ENCODE data around the gene SPAG7. TPM values are rescaled to one million over a fixed set of nuclear protein-coding genes. Genes with fewer than 3 reads are reported as not detected.

The SPAG7 gene
- total RNA-seq, 1 donor from 2014 or later = 20.3 TPM

DNA sequence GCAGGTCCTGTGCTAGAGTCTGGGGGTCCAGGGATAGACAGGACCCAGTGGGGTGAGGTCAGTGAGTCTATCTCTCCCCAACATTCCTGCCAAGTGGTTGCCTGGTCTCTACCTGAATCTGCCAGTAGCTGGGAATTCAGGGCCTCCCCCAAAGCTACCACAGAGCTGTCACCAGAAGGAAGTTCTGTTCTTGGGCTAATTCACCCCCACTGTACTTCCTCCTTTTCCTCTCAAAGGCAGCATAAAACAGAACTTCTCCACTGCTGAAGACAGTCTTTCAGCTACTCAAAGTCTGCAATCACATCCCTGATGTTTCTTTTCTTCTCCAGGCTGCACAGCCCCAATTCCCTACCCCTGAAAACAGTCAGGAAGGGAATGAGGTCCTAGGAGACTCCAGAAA is 11.1 kb upstream of the SPAG7 start:
- ATAC-seq (no peak), DNase-seq (ENCODE audit: low spot score) (no peak)

DNA sequence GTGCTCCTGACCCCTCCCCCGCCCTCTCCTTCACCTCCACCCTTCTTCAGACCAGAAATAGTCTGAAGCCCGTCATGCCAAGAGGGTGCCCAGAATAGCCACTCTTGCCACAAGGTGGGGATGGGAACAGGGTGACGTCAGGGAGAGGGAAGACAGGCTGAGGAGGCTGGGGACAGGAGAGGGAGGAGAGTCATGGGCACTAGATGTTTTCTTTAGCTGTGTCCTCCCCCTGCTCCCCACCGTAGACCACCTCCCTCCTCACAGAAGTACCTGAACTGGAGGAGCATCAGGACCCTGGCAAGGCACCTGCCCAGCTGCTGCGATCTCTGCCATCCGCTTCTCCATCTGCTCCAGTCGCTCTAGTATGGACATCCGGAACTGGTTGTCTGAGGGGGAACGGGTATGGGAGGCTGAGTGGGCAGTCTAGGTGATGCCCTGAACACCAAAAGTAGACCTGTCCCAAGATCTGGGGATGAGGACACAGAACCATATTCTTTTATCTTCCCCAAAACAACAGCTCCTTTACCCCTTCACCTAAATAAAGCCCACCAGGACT is 6.6 kb upstream of the SPAG7 start:
- DNase-seq (ENCODE audit: low spot score) (no peak), ATAC-seq (no peak)

- no peak for DNase-seq (ENCODE audit: low spot score)
- ATAC-seq = no peak
Observed at GRCh38 chr17:4973256-4974114, 5.9 kb upstream of the SPAG7 start.

GRCh38 chr17:4972752-4973151 is 5.1 kb upstream of the SPAG7 start:
- ATAC-seq (no peak), DNase-seq (ENCODE audit: low spot score) (no peak)

DNA sequence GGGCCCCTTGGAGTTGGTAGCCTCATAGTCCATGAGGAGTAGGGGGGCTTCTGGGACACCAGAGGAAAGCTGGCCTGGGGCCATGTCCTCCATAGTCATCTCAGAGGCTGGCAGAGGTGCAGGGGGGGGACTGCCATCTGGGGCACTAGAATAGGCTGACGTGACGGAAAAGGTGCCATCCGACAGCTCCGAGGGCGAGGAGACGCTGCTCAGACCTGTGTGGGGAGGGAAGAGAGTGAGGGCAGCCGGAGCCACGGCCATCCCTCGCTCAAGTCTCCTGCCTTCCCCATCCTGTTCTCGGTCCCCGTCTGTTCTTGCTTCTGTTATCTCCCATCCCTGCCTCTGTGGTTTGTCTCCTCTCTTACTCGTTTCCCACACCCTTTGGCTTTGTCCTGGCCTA is 4.7 kb upstream of the SPAG7 start:
- no peak for ATAC-seq
- DNase-seq (ENCODE audit: low spot score) = no peak

GRCh38 chr17:4971826-4972225 is 4.2 kb upstream of the SPAG7 start:
- DNase-seq (ENCODE audit: low spot score) (no peak), ATAC-seq (no peak)

DNA sequence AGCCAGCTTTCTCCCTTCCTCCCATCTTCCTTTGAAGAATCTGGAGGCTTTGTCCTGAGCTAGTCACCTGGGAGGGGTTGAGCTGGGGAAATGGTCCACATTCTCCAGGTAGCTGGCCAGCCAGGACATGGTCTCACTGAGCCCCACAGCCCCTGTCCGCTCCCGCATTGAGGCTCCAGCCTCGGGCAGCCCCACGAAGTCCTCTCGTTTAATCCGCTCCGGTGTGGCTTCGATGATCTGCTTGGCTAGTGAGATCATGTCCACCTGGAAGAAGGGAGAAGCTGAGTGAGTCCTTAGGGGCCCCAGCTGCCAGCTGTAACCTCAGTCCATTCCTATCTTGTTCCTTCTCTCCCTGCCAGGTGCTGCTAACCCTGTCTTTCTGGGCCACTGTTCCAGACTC is 2.7 kb upstream of the SPAG7 start:
- no peak for ATAC-seq
- DNase-seq (ENCODE audit: low spot score) = no peak

DNA sequence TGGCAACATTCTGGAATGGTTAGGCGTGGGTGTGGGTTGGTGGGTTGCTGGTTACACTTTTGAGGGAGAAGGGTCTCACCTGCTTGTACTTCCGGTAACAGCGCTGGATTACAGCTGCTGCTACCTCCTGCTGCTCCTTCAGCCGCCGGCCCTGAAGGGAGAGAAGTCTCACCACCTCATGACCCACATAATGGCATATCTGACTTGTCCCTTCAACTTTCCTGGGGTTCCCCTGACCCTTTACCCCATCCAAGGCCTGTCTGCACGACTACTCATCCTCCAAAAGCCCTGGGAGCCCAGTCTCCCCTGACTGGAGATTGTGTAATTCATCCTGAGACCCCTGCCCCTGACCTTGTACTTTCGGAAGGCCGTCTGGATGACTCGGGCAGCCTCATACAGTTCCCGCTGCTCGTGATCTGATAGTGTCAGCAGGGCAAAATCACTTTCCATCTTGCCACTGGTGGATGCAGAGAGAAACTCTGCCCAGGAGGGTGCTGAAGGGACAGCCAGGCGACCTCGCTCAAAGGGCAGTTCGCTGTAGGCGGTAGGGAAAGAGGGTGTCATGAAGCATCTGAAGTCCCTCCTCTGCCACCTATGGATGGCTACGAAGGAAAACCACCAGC is 2.0 kb upstream of the SPAG7 start:
- ATAC-seq (peak; percentile 21), DNase-seq (ENCODE audit: low spot score) (peak; percentile 78)

- no peak for ATAC-seq
Observed at GRCh38 chr17:4969047-4969550, 1.5 kb upstream of the SPAG7 start.

GRCh38 chr17:4968486-4969046 is 949 bp upstream of the SPAG7 start:
- ATAC-seq = no peak
- no peak for DNase-seq (ENCODE audit: low spot score)

More at GRCh38 chr17:4969047-4969550, 1.5 kb upstream of the SPAG7 start:
- no peak for DNase-seq (ENCODE audit: low spot score)

- ATAC-seq = peak; percentile 77
Observed at GRCh38 chr17:4966844-4967538, 626 bp downstream of the SPAG7 start.

DNA sequence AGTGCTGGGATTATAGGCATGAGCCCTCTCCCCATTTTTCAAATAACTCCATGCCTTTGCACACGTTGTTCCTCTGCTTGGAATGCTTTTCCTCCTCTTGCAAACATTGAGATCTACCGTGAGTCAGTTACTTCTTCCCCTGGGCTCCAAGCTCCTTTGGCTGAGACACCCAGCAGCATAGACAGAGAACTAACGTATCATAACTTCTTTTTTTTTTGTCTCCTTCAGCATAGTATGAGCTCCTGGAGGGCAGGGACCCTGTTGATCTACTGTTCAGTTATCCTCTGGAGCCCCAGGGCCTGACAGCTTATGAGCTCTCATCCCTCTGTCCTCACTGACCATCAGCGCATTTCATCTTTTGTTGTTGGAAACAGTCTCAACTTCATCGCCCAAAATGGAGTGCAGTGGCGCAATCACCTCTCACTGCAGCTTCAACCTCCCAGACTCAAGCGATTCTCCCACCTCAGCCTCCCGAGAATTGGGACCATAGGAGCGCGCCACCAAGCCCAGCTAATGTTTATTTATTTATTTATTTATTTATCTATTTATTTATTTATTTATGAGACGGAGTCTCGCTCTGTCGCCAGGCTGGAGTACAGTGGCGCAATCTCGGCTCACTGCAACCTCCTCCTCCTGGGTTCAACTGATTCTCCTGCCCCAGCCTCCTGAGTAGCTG is 2.2 kb downstream of the SPAG7 start:
- no peak for DNase-seq (ENCODE audit: low spot score)
- no peak for ATAC-seq

More at GRCh38 chr17:4966844-4967538, 626 bp downstream of the SPAG7 start:
- DNase-seq (ENCODE audit: low spot score) = peak; percentile 99

GRCh38 chr17:4960279-4960922 is 7.2 kb downstream of the SPAG7 start:
- DNase-seq (ENCODE audit: low spot score) (no peak), ATAC-seq (no peak)

- no peak for DNase-seq (ENCODE audit: low spot score)
- peak; percentile 22 for ATAC-seq
Observed at GRCh38 chr17:4959261-4959965, 8.2 kb downstream of the SPAG7 start.

GRCh38 chr17:4958102-4958501 is 9.5 kb downstream of the SPAG7 start:
- DNase-seq (ENCODE audit: low spot score) (peak; percentile 75), ATAC-seq (peak; percentile 91)

- no peak for DNase-seq (ENCODE audit: low spot score)
Observed at GRCh38 chr17:4956493-4957061, 11.0 kb downstream of the SPAG7 start.

DNA sequence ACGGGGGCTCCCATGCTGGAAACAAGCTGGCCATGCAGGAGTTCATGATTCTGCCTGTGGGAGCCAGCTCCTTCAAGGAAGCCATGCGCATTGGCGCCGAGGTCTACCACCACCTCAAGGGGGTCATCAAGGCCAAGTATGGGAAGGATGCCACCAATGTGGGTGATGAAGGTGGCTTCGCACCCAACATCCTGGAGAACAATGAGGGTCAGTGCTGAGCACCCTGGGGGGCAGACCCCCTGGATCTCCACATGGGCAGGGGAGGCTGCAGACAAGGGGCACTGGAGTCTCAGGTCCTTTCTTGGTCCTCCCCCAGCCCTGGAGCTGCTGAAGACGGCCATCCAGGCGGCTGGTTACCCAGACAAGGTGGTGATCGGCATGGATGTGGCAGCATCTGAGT is 12.5 kb downstream of the SPAG7 start:
- ATAC-seq (no peak), DNase-seq (ENCODE audit: low spot score) (no peak)

More at GRCh38 chr17:4956493-4957061, 11.0 kb downstream of the SPAG7 start:
- ATAC-seq = no peak

- DNase-seq (ENCODE audit: low spot score) (no peak), ATAC-seq (no peak)
Observed at GRCh38 chr17:4953451-4953961, 14.1 kb downstream of the SPAG7 start.

DNA sequence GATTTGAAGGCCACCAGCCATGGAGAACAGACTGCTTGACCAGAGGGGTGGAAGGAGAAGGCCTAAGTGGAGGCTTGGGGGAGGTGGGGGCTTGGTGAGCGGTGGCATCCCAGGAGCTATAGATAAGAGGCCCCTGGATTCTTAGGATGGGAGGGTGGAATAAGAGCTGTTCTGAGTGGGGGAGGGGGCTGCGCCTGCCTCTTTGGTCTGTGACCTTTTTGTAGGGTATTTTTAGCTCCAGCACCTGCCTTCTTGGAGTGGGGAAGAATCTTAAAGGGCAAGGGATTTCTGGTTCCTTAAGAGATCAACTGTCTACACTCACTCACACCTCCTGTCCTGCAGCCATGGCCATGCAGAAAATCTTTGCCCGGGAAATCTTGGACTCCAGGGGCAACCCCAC is 16.1 kb downstream of the SPAG7 start:
- DNase-seq (ENCODE audit: low spot score) = no peak

More for the DNA sequence above, 16.1 kb downstream of the SPAG7 start:
- ATAC-seq = no peak
